ENCODE results near the gene IRAK4.

- TF ChIP-seq CTCF (optimal IDR thresholded peaks at IDR 0.05 in 1 of 3, IDR thresholded peaks at IDR 0.05 in 1 of 3, conservative IDR thresholded peaks at IDR 0.05 in 1 of 3; ENCODE audit: extremely low read depth in 1 of 3, insufficient read depth in 2 of 3, low read length in 3 of 3): no peak
- TF ChIP-seq EZH2 (IDR thresholded peaks at IDR 0.05; ENCODE audit: low read length): no peak
Measured at GRCh38 chr12:43723134-43723533, 35.6 kb upstream of the IRAK4 start.
